ENCODE results near the gene DPY19L3. TPM values are rescaled to one million over a fixed set of nuclear protein-coding genes. Genes with fewer than 3 reads are reported as not detected.
"Not testable (repeated sequence)": the region's sequence is repeated elsewhere in the genome, so short reads cannot be mapped to it uniquely, and the experiment has no call there.

Gene DPY19L3
- total and polyA plus RNA-seq, 2 donors (not counting 1 experiment from before 2014, with no cell fraction given), result 18.8 to 24.2 TPM

GRCh38 chr19:32442650-32443049 is 37.1 kb downstream of the DPY19L3 start:
- H3K27me3 ChIP-seq (ENCODE audit: control insufficient read depth, insufficient read depth, low read length), result no peaks in the 10 kb centered on the region
- TF ChIP-seq CTCF (conservative IDR thresholded peaks at IDR 0.05 in 1 of 2, IDR thresholded peaks at IDR 0.05 in 1 of 2; ENCODE audit: low read depth in 1 of 2, low read length in 2 of 2) (no peak), EZH2 (IDR thresholded peaks at IDR 0.05; ENCODE audit: low read length, missing control alignments) (no peak)

GRCh38 chr19:32447534-32447933 is 42.0 kb downstream of the DPY19L3 start:
- H3K36me3 ChIP-seq (ENCODE audit: control insufficient read depth, insufficient read depth, low read length); H2AFZ ChIP-seq (ENCODE audit: low read length); H4K20me1 ChIP-seq (ENCODE audit: control insufficient read depth, extremely low read depth, insufficient read depth, low read length); H3K4me1 ChIP-seq (ENCODE audit: control insufficient read depth, extremely low read depth, insufficient read depth, low read length); H3K9me3 ChIP-seq (ENCODE audit: control insufficient read depth, insufficient read depth, low read depth, low read length); DNase-seq (ENCODE audit: low read depth in 2 of 2); H3K27ac ChIP-seq (ENCODE audit: insufficient read depth, low read length); H3K9ac ChIP-seq (ENCODE audit: insufficient read depth, low read length); H3K4me3 ChIP-seq (replicated peaks in 1 of 4; ENCODE audit: control extremely low read depth in 1 of 4, insufficient read depth in 1 of 4, low read depth in 3 of 4, low read length in 4 of 4); H3K4me2 ChIP-seq (ENCODE audit: extremely low read depth, insufficient read depth, low read length); H3K79me2 ChIP-seq (ENCODE audit: control insufficient read depth, insufficient read depth, low read length); H3K27me3 ChIP-seq (ENCODE audit: control insufficient read depth, insufficient read depth, low read length): not testable (repeated sequence)

More at GRCh38 chr19:32442650-32443049, 37.1 kb downstream of the DPY19L3 start:
- H3K9ac ChIP-seq (ENCODE audit: insufficient read depth, low read length), result no peak overlapping the region
- no peak overlapping the region for H3K27ac ChIP-seq (ENCODE audit: insufficient read depth, low read length)
- H3K9me3 ChIP-seq (ENCODE audit: control insufficient read depth, insufficient read depth, low read depth, low read length), result no peaks in the 10 kb centered on the region
- no peak overlapping the region for H2AFZ ChIP-seq (ENCODE audit: low read length)
- DNase-seq (ENCODE audit: low read depth in 2 of 2), result no peak
- H3K4me3 ChIP-seq (replicated peaks in 1 of 4; ENCODE audit: control extremely low read depth in 1 of 4, insufficient read depth in 1 of 4, low read depth in 3 of 4, low read length in 4 of 4), result no peak overlapping the region
- peaks cover 4% of the 10 kb centered on the region for H3K36me3 ChIP-seq (ENCODE audit: control insufficient read depth, insufficient read depth, low read length)
- no peaks in the 10 kb centered on the region for H4K20me1 ChIP-seq (ENCODE audit: control insufficient read depth, extremely low read depth, insufficient read depth, low read length)
- H3K4me1 ChIP-seq (ENCODE audit: control insufficient read depth, extremely low read depth, insufficient read depth, low read length), result no peaks in the 10 kb centered on the region
- no peaks in the 10 kb centered on the region for H3K79me2 ChIP-seq (ENCODE audit: control insufficient read depth, insufficient read depth, low read length)
- H3K4me2 ChIP-seq (ENCODE audit: extremely low read depth, insufficient read depth, low read length), result no peak overlapping the region

GRCh38 chr19:32448026-32448425 is 42.5 kb downstream of the DPY19L3 start:
- no peaks in the 10 kb centered on the region for H4K20me1 ChIP-seq (ENCODE audit: control insufficient read depth, extremely low read depth, insufficient read depth, low read length)
- H3K9ac ChIP-seq (ENCODE audit: insufficient read depth, low read length), result no peak overlapping the region
- H3K4me3 ChIP-seq (replicated peaks in 1 of 4; ENCODE audit: control extremely low read depth in 1 of 4, insufficient read depth in 1 of 4, low read depth in 3 of 4, low read length in 4 of 4), result no peak overlapping the region
- H3K27me3 ChIP-seq (ENCODE audit: control insufficient read depth, insufficient read depth, low read length), result no peaks in the 10 kb centered on the region
- H2AFZ ChIP-seq (ENCODE audit: low read length), result no peak overlapping the region
- H3K27ac ChIP-seq (ENCODE audit: insufficient read depth, low read length), result no peak overlapping the region
- H3K9me3 ChIP-seq (ENCODE audit: control insufficient read depth, insufficient read depth, low read depth, low read length), result no peaks in the 10 kb centered on the region
- H3K36me3 ChIP-seq (ENCODE audit: control insufficient read depth, insufficient read depth, low read length), result peaks cover 1% of the 10 kb centered on the region
- no peak for DNase-seq (ENCODE audit: low read depth in 2 of 2)
- H3K4me2 ChIP-seq (ENCODE audit: extremely low read depth, insufficient read depth, low read length), result no peak overlapping the region
- H3K4me1 ChIP-seq (ENCODE audit: control insufficient read depth, extremely low read depth, insufficient read depth, low read length), result no peaks in the 10 kb centered on the region
- no peaks in the 10 kb centered on the region for H3K79me2 ChIP-seq (ENCODE audit: control insufficient read depth, insufficient read depth, low read length)
- TF ChIP-seq EZH2 (IDR thresholded peaks at IDR 0.05; ENCODE audit: low read length, missing control alignments) (no peak), CTCF (conservative IDR thresholded peaks at IDR 0.05 in 1 of 2, IDR thresholded peaks at IDR 0.05 in 1 of 2; ENCODE audit: low read depth in 1 of 2, low read length in 2 of 2) (no peak)

Data from fibroblast of lung (primary cell).